NCI-H524 treated with DMSO at 0.1 percent for 48 hours (cell line): ENCODE data around the gene FBXO2.

Source experiments
- DNase-seq: peaks from one replicate; lab custom pipeline; 2025; lab: John Stamatoyannopoulos, UW

FBXO2 gene

GRCh38 chr1:11682287-11682771 is 28.1 kb upstream of the FBXO2 start:
- DNase-seq = no peak

- peak; percentile 23 for DNase-seq
These were observed 27.0 kb upstream of the FBXO2 start, which contains the start of gene MAD2L2 for GRCh38 chr1:11681071-11681771. Gene MAD2L2, minus strand, starts transcription at chr1:11681148. Its CDS starts 547 bp downstream, at chr1:11680601.

GRCh38 chr1:11680270-11681070 is 26.2 kb upstream of the FBXO2 start:
- DNase-seq = no peak

- no peak for DNase-seq
These were observed 24.2 kb upstream of the FBXO2 start for GRCh38 chr1:11678442-11678841.

DNA sequence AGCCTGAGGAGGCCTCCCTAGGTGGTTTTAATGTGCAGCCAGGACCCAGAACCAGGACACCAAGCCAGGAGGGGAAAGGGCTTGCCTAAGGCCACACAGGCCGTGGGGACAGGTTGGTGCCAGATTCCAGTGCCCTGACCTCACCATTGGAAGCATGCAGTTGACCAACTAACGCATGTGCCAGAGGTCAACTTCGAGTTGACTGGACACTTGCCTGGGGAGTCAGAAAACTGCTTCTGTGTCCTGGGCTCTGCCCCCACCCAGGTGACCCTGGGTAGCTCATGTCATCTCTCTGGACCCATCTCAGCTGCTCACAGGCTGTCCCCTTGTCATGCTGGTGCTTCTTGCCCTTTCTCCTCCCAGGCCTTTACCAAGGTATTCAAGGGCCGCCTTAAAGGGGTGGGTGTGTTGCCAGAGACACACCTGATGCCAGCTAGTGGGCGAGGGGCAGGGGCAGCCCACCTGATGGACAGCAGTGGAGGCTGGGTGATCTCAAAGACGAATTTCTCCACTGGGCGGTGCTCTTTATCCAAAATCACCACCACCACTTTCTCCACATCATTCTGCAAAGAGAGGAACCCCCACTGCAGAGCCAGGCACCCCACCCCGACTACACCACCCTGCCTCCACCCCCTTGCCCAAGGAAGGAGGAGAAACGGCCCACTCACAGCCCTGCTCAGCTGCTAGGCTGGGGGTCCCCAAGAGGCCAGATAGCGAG is 22.3 kb upstream of the FBXO2 start:
- DNase-seq = no peak

- DNase-seq = no peak
These were observed 21.1 kb upstream of the FBXO2 start for GRCh38 chr1:11675325-11675724.

- no peak for DNase-seq
These were observed 20.3 kb upstream of the FBXO2 start for GRCh38 chr1:11674488-11674887.

GRCh38 chr1:11673089-11673769 is 19.0 kb upstream of the FBXO2 start:
- no peak for DNase-seq

- no peak for DNase-seq
These were observed 17.5 kb upstream of the FBXO2 start for GRCh38 chr1:11671544-11672286.

GRCh38 chr1:11671205-11671543 is 16.9 kb upstream of the FBXO2 start:
- DNase-seq = no peak

DNA sequence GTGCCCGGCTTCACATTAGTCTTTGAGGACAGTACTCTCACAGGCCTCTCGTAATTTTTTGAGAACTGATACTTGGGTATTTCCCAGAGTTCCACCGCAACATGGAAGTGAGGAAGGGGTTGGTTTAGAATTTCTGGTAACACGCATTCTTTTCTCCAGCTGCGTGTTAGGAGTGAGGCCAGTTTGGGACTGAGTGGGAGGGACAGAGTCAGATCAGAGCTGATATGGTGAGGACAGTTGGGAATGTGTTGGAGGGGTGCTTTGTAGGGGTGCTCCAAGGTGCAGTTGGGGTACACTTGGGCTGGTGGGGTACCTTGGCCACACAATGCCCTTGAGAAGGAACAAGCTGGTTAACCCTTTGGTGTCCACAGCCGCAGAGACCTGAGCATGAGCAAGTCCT is 16.5 kb upstream of the FBXO2 start:
- no peak for DNase-seq

- DNase-seq = no peak
These were observed 14.3 kb upstream of the FBXO2 start for GRCh38 chr1:11668516-11668915.

DNA sequence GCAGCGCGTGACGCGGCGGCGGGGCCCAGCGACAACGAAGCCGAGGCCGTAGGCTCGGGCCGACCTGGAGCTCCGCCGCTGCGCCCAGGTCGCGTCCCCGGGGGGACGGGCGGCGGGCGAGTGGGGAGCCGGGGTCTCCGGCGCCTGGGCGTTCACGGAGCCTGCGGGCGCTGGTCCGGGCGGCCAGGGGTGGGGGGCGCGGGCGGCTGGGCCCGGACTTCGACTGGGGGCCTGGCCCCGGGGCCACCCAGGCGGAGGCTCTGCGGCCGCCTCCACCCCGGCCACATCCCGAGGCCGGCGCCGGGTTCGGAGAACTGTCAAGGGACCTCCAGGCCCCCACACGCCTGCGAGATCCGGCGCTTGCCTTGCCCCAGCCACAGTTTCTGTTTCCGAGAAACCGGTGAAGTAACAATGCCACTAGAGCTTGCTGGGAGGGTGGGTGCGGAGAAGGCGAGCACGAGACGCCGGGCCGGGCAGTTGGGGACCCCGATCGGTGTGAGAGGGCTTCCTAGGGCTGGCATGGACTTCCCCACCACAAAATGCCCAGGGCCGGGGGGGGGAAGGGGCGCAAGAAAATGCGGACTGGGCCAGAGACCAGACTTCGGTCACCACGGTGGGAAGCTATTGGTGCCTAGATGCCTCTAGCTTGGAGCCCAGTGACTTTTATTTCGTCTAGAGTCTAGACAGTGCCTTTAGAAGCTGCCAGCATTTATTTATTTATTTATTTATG is 10.3 kb upstream of the FBXO2 start:
- no peak for DNase-seq

DNA sequence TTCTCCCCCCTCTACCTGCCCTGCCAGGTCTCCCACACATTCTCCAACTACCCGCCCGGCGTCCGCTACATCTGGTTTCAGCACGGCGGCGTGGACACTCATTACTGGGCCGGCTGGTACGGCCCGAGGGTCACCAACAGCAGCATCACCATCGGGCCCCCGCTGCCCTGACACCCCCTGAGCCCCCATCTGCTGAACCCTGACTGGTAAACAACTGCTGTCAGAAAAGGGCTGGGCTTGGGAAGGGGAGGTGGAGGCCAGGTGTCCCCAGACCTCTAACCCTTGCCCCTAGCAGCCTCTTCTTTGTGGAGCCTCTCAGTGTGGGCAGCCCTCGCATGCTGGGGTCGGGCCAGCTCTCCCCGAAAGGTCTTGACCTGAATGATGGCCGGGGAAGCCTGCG is 6.9 kb upstream of the FBXO2 start:
- no peak for DNase-seq

DNA sequence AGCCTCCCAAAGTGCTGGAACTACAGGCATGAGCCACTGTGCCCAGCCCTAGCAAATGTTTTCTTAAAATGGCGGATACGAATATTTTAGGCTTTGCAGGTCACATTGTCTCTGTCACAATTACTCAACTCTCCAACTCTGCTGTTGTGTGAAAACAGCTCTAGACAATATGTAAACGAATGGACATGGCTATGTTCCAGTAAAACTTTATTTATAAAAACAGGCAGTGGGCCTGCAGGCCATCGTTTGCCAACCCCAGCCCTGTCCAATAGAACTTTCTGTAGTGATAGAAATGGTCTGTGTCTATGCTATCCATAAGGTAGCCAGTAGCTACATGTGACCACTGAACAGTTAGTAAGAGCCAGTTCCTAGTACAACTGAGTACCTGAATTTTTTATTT is 5.5 kb upstream of the FBXO2 start:
- DNase-seq = no peak

- no peak for DNase-seq
These were observed 4.3 kb upstream of the FBXO2 start for GRCh38 chr1:11658542-11658941.

- DNase-seq = no peak
These were observed 3.4 kb upstream of the FBXO2 start for GRCh38 chr1:11657654-11658053.

GRCh38 chr1:11654939-11655808 is 945 bp upstream of the FBXO2 start:
- no peak for DNase-seq

GRCh38 chr1:11653861-11654136 is 430 bp downstream of the FBXO2 start:
- DNase-seq = no peak
